Measurements from ENCODE around the gene HOXB9.
A peak's percentile ranks its signal among the peaks of the same experiment; 100 is the strongest.

HOXB9 gene

DNA sequence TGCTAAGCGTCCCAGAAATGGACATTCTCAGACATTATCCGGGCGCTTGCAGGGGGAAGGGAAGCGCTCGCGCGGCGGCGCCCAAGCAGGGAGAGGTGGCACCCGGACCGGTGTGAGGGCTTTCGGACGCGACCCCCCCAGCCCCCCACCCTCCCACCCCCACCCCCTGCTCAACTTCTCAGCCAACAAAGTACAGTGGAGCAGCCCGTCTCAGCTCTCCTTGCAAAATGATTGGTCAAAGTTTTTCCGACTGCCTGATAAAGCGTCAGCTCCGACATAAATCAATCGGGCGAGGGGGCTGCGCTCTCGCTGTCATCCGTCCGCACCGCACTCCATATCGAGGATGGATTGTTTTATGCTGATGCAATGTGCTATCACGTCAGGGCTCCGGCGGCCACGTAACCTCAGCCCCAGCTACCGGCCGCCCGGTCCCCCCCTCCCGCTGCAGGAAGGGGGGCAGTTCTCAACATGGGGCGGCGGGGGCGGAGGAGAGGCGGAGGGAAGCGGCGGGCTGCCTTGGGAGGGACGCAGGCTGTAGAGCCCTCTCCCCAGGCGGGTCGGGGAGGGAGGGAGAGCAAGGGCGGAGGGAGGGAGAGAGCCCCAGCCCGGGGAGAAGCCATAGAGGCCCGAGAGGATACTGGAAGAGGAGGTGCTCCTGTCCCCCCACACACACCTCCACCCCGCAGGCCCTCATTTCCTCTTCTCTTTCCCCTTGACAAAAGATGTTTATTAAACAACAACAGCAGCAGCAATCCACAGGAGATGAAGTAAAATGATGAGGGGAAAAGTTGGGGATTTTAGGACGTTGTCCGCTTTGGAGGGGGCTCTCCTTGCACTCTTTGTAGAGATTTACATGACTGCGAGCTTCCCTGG is at the start of gene HOXB9:
Gene HOXB9 (minus strand): TSS at position 114 of the 873 bp plus-strand sequence. CDS start 89 bp downstream, at position 25.
- no peak for DNase-seq

DNA sequence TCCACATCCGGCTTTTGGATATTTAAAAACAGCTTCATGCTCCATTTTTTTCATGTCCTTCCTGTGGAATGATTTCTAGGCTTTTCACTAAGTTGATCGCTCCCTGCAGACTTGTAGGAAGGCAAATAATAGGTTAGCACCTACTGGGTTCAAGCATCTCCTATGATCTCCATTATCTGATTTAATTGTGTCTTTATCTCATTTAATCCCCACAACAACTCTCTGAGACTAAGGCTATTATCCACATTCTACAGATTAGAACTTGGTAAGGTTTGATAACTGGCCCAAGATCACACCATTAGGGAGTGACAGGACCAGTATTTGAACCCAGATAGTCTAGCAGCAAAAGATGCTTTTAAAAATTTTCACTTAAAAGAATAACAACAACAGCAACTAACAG is 46.2 kb upstream of the HOXB9 start:
- DNase-seq = no peak

DNA sequence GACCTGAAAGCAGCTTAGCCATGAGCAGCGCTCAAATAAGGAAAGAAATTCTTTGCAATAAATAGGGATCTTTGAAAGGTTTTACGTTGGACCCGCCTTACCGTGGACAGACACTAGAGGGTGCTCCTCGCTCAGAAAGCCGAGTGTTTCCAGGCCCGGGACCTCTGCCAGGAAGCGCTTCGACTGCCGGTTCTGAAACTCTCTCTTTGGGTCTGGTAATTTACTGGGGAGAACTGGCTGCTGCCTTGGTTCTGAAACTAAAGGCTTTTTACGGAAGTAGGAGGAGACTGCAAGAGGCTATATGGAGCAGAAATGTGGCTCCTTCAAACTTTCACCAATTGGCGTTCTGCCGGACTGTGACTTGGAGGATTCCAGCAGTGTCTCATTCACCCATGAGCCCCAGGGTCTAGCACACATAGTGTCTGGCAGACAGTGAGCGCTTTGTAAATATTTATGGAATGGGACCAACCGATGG is 45.6 kb upstream of the HOXB9 start:
- peak; percentile 14 for DNase-seq

DNA sequence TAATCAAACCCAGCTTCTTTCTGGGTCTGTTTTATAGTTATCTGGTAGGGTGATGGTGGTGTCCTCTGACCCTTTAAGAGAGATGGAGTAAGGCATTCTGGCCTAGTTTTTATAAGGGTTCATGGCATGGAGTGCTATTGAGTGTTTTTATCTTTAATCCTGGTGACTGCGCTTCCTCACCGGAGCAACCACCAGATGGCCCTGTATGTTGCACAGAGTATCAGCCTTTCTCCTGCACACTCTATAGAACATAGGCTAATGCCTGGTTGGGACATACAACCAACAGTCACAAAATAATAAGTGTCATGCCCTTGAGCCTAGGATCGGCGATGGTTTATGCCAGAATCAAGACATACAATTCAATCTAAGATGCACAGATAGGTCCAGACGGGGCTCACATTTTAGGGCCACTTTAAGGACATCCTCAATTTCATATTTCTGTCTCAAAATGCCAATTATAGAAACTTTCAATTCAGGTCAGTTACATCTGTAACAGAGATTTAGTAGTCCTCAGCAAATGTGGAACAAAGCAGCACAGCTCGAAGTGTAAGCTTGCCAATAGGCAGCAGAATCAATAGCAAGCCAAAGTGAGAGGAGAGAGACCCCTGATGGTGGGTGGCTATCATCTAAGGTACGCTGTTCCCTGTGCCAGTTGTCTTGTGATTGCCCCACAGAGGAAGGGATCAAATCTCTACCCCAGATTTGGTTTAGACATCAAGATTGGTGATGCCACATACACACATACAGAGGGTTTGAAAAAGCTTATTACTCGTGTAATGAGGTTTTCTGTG is 37.2 kb upstream of the HOXB9 start:
- no peak for DNase-seq

DNA sequence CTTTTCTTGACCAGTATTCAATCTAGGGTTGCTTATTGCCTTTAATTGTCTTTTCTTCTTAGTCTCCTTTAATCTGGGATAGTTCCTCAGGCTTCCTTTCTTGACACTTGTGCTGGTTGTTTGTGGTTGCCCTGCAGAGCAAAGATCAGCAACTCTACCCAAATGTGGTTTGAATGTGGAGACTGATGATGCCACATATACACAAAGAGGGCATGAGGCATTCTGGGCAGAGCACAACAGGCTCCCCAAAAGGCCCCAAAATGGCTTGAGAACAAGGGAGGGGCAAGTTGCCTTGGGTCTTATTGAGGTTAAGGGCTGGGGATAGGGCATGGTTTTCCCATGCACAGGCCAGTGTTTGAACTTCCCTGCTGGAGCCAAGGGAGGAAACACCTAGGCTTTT is 29.8 kb upstream of the HOXB9 start:
- DNase-seq = no peak

DNA sequence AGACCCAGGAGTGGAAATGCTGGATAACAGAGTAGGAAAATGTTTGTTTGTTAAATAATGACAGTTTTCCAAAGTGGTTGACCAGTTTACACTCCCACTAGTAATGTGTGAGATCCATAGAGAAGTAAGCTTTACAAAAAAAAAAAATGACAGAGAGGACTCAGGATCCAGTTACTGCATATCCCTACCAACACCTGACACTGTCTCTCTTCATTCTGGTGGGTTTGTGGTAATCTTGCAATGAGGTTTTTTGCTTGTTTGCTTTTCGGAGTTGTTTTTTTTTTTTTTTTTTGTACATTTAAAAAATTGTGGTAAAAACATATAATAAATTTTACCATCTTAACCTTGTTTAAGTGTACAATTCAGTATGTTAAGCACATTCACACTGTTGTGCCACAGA is 23.6 kb upstream of the HOXB9 start:
- no peak for DNase-seq

DNA sequence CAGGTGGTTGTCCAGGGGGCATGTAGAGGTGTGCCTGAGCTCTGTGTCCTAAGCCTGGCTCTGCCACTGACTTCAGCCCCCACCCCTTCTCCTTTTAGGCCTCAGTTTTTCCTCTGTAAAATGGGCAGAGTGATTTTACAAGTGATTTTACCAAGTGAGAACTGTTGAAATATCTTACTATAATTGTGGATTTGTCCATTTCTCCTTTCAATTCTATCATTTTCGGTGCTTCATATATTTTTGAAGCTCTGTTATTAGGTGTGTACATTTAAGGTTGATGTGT is 21.7 kb upstream of the HOXB9 start:
- DNase-seq = no peak

DNA sequence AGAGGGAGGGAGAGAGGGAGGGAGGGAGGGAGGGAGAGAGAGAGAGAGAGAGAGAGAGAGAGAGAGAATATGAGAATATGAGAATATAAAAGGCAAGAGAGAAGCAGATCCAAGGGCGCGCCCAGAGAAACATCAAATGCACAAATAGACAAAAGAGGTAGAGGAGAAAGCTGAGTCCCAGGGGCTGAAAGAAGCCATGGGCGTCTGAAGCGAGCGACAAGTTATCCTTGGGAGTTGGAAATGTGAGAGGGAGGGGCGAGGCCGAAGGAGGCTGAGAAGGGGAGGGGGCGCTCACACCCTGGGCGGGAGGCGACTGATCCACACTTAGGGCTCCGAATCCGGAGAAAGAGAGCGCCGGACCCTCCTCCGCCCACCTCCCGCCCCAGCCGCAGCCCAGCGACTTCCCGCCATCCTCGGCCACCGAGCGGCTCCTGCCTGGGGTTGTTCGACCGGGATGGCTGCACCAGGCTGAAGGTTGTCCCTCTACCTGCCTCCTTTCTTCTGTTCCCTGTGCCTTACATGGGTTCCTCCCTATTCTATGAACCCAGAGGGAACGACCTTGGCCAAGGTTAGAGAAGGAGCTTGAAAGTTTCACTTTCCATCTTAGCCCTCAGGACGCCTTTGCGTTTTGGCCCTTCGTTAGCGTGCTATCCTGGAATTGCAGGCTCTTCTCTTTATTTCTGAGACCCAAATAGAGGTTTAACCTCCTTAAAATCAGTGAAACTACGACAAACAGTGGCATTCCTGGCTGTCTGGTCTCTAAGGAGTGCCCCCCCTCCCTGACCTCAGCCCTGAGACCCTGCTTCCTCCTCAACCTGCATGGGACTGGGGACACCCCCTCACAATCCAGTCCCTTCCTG is 21.2 kb upstream of the HOXB9 start:
- DNase-seq = no peak

DNA sequence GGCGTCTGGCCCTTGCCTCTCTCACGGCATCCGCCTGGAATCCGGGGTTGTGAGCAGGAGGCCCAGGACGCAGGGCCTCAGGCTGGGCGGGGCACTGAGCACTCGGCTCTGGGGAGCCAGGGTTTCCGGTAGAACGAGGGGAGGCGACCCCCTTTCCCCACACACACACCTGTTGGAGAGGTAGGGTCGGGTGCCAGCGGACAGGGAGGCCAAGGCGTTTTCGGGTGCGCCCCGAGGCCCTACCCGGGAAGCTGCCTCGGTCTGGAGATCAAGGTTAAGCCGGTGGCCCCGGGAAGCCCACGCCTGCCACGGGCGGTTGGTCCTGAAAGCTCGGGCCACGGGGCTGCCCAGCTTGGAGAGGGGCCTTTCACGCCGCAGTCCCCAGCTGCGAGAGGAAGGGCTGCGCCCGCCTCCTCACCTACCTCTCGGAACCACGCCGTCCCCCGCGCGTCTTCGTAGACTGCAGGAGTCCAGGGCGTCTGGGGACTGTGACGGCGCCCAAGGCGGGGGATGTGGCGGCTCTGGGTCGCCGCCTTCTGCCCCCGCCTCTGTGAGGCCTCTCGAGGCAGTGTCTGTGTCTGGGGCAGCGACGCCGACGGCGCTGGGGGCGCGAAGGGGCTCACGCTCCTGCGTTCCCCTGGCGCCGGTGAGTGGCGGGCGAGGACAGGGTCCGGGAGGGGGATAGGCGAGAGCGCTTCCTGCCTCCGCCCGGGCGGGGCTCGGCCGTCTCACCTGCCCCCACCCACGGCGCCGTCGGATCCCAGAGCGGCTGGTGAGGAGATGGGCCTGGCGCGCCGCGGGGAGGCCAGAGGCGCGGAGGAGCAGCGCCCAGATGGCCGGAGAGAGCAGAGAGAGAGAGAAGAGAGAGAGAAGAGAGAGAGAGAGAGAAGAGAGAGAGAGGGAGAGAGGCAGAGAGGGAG is 20.3 kb upstream of the HOXB9 start:
- DNase-seq = no peak

DNA sequence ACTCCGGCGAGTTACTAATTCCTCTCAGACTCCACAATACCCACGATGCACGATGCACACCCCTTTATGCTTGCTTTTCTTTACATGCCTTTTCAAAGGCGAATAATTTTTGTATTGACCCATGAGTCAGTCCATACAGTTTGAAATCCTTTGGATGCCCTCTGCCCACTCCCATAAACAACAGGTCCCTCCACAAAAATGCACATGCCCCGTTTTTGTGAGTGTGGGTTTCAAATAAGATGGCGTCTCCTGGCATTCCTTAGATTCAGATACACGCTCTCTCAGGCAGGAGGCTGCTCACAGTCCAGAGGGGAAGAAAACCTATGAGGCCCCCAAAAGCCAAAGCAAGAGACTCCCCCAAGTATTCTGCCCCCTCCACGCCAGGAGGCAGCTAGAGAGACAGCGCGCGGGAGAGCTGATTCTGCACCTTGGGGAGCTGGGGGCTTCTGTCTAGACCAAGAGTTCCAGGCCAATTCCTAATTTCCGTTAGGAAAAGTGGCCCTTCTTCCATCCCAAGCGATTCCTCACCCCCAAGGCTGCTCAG is 19.6 kb upstream of the HOXB9 start:
- DNase-seq = no peak

DNA sequence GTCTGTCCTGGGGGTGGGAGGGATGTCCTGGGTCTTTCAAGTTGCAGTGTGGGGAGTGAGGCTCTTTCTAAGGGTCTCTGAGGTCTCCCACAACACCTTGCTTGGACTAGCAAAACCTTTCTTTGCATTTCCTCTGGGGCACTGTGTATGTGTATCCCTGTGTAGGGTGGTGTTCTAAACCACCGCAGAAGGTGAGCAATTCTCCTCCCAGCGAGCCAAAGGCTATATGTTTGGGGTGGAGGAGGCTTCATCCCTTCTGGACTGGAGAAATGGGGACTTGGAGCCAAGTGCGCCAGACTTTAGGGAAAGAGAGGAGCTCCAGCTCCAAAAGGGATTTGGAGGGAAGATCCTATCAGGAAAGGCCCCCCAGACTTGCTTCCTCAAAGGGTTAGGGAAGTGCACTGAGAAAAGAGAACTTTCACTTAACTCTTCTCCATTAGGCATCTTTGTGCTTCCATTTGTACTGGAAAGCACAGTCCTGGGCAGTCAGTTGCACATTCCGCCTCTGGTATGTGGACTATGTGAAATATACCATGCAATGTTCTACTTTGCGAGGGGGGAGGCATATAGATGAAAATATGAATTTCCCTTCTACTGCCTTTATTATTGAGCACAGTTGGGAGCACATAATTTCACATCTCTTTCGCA is 18.9 kb upstream of the HOXB9 start:
- no peak for DNase-seq

DNA sequence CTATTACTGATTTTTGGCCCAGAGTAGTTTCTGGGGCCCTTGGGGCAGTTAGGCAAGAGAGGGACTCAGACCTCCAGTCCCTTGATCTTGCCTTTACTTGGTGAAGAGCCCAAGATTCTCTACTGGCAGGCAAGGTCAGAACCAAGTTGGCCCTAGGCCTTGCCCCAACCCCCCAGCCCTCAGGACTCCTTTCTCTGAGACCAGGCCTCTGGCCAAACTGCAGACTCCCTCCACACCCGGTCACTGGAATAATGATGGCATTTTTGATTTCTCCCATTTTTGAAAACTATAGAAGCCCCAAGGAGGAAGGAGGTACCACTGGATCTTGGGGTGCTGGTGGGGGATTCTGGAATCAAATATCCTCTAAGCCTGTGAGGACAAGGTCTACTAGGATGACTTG is 18.0 kb upstream of the HOXB9 start:
- DNase-seq = no peak

DNA sequence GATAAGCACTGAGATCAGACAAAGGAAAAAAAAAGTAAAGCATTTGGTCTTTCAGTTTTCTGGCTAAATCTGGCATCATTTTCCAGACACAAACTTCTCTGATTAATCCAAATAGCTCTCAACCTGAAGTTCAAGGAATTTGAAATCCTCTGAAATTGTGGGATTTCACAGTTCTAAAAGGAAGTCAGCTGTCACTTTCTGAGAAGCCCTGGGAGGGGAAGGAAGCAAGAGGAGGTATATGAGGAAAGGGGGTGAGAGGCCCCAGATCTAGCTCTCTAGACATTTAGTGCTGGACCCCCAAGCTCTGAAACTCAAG is 17.5 kb upstream of the HOXB9 start:
- no peak for DNase-seq

DNA sequence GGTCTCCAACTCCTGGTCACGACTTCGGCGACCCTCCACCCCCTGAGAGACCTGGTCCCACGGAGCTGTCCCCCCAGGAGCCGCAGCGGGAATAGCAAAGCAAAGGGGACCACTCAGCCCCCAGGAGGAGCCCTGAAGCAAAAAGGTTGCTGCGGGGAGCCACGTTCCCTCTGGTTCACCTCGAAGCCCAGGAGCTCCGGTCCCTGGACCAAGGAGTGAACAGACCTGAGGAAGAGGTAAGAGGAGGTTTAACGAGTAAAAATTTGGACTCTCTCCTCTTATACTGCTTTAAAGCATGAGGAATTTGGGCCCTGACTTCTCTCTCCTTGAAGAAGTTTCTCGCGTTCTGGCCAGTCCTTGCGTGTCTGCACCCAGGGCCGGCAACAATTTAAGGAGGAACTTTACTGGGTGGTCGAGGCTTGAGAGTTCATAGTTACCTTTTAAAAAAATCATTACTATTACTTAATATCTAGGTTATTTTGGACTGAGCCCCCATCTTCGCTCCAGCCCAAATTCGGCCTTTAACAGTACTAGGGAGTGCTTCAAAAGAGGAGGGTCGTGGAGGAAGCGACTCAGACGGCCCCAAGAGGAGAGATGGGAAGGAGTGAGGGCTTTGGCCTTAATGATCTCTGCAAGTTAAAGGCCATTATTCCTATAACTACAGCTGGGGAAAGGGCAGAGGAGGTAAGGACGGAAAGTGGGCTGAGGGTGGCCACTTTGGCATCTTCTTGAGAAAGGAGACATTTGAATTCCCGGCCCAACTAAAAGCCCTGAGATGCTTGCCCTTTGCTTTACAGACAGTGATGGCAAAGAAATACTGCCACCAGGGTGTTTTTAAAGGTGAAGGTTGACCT is 16.9 kb upstream of the HOXB9 start:
- DNase-seq = no peak

DNA sequence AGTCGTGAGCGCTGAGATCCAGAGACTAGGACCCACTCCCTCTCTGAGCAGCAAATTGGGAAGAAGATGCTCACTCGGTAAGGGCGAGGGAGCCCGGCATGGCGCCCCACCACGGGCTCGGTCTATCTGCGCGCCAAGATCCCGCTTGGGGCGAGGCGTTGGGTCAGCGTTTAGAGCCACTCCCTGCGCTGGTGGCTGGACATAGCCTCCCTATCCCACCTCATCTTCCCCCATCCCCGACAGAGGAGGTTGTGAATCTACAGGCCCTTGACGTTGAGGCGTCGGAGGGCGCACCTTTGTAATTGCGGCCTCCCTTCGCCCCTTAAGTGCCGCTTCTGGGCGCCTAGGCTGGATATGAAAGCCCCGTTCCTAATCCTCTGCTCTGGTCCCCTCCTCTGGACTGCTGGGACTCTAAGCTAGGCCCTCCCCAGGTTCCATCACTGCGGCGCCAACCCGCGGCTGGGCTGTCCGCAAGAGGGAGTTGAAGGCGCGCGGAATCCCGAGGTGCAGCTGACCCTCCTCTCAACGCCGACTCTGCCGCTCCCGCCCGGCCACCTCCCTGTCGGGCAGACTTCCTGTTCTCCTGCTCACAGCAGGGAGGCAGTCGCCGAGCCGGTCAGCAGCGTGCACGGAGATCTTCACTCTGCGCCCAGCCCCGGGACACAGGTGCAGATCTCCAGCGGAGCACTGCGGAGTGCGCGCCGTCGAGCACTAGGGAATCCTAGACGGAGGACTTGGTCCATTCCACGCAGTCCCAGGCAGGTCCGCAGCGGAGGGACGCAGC is 16.1 kb upstream of the HOXB9 start:
- no peak for DNase-seq

DNA sequence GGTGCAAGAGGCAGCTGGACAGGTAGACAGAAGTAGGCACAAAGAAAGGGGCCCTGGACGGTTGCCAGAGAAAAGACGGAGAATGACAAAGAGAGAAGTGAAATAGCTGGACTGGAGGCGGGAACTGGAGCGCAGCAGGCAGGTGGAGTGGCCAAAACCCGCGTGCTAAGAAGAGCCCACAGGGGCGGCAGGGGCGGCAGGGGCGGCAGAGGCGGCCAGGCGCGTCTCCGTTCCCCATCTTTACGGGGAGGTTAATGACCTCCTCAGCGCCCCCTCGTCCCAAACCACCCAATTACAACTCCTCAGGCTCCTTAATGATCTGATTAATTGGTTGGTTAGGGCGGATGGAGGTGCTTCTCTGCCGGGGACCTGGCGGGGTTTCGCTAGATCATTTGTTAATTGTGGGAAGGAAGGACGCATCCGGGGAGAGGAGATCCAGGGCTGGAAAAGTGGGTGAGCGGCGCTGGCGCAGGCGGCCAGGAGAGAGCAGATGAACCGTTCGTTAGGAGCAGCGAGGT is 15.4 kb upstream of the HOXB9 start:
- no peak for DNase-seq

DNA sequence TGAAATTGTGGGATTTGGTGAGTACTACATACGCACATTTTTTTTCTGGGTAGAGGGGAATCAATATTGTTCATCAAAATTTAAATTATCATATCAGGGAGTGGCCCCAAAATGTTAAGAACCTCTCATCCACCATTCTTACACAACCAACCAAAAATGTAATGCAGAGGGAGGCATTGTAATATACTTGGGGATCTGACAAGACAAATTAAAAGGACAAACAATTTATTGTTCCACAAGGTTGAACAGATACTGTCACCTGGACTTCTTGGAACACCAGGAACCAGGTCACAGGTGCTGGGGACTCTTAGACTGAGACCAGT is 14.7 kb upstream of the HOXB9 start:
- DNase-seq = no peak

DNA sequence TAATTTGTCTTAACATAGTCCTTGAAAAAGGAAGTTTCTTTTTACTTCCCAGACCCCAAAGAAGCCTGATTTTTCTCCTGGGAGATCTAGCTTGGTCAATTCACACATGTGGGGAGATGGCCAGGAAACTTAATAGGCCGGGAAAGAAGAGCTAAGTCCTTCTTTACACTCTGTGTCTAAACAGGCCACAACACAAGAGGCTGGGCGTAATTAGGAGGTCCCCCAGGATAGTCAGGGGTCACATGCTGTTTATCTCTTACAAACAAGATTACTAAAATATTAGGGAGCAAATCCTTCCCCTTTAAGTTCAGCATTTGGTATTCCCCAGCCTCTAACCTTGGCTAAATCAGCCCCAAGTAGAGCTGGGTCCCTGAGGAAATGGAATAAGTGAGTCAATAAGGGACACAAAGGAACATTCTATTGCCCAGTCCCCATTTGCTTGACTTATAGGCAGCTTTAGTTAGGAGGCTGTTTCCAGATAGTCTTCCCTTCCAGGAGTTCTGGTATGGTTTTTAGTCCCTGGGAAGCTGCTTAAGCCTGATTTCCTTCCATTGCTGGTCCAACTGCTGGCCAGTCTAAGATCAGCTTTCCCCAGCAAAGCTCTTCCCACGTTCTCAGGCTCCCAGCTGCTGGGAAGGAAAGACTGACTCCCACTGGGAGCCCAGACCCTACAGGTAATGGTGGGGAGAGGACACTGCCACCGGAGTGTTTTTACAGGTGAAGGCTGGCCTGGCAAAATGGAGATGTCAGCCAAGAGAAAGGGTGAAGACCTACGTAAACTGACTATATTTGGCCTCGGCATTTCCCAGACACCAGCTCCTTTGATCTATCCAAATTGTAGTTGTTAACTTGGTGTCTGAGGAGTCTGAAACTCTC is 14.1 kb upstream of the HOXB9 start:
- no peak for DNase-seq

DNA sequence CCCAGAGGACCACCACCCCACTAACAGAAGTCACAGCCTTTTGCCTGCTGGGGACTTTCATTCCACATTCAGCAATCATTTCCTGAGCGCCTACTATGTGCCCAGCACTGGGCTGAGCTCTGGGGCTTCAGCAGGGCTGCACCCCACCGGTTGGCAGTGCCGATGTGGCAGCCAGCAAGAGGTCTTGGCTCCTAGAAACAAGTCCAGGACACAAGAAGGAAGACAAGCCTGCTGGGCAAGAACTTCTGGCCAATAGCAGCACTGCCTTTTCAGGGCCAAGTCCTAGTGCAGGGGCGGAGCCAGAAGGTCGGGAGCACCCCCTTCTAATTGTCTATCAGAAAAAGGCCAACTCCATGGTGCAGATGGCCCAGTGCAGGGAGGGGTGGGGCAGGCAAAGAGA is 13.0 kb upstream of the HOXB9 start:
- DNase-seq = no peak
